GM12892 (cell line): ENCODE results near the gene RAB30.

Experiments used
- POLR2A ChIP-seq: IDR thresholded peaks from 2 replicates; pipeline ENCODE4 v1.6.1; 2011; ENCODE audit warnings: low read depth, low read length, control low read depth
- POLR2AphosphoS5 ChIP-seq: IDR thresholded peaks from 2 replicates; pipeline ENCODE4 v1.6.1; 2011; ENCODE audit warnings: low read depth, low read length, control low read depth
- TAF1 ChIP-seq: IDR thresholded peaks from 2 replicates; pipeline ENCODE4 v1.6.1; 2011; ENCODE audit warnings: low read depth, mild to moderate bottlenecking, control low read depth, low read length, borderline replicate concordance

GRCh38 chr11:83069441-83070043 lies 2.2 kb downstream of the RAB30 start:
- TF ChIP-seq POLR2AphosphoS5 = no peak
- no peak for TF ChIP-seq POLR2A
- no peak for TF ChIP-seq TAF1
